ENCODE measurements around the gene EIF4E1B. TPM values are rescaled to one million over a fixed set of nuclear protein-coding genes. Genes with fewer than 3 reads are reported as not detected.

EIF4E1B gene
- total RNA-seq, 1 experiment from 2014 or later = not detected

DNA sequence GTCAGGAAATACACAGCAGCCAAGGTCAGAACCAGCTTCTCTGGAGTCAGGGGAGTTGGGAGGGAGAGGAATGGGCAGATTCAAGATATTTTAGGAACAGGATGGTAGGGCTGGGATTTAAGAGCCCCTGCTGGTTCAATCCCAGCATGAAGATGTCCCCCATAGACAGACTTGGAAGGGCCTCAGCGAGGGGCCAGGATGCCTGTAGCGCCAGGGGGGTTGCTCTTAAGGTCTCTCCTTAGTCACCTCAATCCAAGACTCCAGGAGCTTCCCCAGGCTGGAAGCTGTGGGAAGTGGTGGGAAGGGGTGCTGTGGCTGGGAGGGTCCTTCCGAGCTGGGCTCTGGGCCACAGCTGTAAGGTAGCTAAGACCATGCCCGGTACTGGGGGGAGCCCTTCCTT is 8.7 kb downstream of the EIF4E1B start:
- in situ Hi-C loops (cut with HindIII; ENCODE audit: low pct_unique_long_range_greater_than_20kb, low sequenced_read_pairs) = no loop called here
- DNase-seq (ENCODE audit: low read depth, low spot score) = no peak

DNA sequence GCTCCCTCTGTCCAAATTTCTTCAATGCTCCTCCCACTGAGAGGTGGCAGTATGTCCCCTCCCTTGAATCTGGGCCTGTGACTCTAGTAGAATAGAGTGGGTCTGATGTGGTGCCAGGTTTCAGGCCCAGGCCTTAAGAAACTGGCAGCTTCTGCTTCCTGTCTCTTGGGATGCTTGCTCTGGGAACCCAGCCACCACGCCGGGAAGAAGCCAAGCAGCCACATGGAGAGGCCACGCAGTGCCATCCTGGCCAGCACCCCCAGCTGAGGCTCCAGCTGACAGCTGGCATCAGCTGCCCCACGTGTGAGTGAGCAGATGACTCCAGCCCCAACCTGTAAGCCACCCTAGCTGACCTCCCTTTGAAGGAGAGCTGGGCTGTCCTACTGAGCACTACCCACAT is 9.5 kb downstream of the EIF4E1B start:
- in situ Hi-C loops (cut with HindIII; ENCODE audit: low pct_unique_long_range_greater_than_20kb, low sequenced_read_pairs) = no loop called here
- no peak for DNase-seq (ENCODE audit: low read depth, low spot score)

DNA sequence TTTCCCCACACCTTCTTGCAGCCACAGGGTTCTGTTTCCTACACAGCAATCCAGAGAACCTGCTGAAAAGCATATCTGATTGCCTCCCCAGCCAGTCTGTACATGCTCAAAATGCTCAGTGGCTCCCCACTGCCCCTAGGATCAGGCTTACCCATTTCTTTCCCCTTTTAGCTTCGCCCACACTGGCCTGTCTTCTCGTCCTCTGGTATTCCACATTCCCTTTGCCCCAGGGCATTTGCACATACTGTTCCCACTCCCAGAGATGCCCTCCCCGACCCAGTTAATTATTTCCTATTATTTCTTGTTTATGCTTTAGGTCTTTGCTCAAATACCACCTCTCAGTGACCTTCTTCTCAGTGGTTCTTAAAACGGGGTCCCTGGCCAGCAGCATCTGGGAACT is 10.1 kb downstream of the EIF4E1B start:
- in situ Hi-C loops (cut with HindIII; ENCODE audit: low pct_unique_long_range_greater_than_20kb, low sequenced_read_pairs) = no loop called here
- DNase-seq (ENCODE audit: low read depth, low spot score) = no peak

DNA sequence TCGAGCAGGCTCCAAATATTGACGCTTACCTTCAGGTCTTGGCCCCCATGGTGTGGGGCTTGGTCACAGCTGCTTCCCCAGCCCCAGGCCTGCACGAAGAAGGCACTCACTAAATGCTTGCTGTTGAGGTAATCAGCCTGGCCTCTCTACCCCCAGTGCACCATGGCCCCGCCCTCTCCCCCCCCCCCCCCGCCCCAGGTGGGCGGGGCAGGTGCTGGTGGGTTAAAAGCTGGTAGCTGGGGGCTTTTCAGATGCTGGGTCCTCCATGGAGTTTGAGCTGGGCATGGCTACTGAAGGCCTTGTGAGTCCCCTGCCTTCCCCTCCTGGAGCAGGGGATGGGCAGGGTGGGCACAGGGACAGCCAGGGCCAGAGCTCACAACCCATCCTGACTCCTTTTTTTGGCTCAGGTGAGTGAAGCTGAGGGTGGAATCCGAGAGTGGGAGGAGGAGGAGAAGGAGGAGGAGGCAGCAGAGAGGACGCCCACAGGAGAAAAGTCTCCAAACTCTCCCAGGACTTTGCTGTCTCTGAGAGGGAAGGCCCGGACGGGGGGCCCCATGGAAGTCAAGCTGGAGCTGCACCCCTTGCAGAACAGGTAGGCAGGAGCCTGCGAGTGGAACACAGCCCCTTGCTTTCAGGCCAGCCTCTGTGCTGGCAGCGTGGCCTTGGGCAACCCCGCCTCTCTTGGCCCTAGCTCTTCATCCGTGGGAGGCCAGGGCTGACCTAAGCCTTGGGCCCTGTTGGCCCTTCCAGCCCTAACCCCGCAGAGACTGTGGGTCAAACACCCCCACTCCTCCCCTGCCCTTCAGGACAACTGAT is 12.4 kb downstream of the EIF4E1B start:
- no peak for DNase-seq (ENCODE audit: low read depth, low spot score)
- in situ Hi-C loops (cut with HindIII; ENCODE audit: low pct_unique_long_range_greater_than_20kb, low sequenced_read_pairs) = no loop called here

DNA sequence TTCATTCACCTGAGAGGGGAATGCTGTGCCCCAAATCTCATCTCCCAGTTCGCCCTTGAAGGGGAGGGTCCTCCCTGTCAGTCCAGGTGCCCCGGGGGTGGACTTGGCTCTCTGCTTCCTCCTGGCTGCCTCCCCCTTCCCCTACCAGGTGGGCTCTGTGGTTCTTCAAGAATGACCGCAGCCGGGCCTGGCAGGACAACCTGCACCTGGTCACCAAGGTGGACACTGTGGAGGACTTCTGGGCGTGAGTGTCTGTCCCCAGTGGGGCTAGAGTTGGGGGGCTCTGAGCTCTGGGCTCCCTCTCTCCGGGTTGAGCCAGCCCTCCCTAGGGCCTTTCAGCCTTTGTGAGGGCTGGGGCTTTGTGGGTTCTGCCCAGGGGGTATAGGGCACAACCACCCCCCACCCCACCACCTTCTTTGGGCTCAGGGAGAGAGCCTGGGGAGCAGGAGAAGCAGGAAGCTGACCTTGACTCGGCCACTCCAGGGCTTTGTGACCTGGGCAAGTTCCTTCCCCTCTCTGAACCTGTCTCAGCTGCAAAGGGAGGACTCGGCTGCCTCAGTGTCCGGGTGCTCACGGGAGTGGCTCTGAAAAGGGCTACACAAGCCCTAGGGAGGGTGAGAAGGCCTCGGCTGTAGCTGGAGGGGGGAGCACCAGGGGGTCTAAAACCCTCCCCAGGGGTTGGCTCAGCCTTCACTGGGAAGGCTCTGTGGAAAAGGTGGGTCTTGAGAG is 13.2 kb downstream of the EIF4E1B start:
- in situ Hi-C loops (cut with HindIII; ENCODE audit: low pct_unique_long_range_greater_than_20kb, low sequenced_read_pairs) = no loop called here
- no peak for DNase-seq (ENCODE audit: low read depth, low spot score)

DNA sequence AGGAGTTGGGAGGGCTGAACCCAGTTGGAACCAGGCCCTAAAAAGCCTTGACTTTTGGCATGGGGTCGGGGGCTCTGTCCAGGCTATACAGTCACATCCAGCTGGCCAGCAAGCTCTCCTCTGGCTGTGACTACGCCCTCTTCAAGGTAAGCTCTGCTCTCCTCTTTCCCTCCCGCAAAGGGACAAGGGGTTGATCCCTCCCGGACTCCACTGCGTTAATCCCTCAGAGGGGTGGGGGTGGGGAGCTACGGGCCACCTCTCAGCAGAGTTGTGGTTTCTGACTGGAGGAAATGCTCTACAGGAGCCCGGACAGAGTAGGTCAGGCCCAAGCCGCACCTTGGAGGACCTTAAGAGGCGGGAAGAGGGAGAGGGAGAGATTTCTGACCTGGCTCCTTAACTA is 13.8 kb downstream of the EIF4E1B start:
- in situ Hi-C loops (cut with HindIII; ENCODE audit: low pct_unique_long_range_greater_than_20kb, low sequenced_read_pairs) = no loop called here

DNA sequence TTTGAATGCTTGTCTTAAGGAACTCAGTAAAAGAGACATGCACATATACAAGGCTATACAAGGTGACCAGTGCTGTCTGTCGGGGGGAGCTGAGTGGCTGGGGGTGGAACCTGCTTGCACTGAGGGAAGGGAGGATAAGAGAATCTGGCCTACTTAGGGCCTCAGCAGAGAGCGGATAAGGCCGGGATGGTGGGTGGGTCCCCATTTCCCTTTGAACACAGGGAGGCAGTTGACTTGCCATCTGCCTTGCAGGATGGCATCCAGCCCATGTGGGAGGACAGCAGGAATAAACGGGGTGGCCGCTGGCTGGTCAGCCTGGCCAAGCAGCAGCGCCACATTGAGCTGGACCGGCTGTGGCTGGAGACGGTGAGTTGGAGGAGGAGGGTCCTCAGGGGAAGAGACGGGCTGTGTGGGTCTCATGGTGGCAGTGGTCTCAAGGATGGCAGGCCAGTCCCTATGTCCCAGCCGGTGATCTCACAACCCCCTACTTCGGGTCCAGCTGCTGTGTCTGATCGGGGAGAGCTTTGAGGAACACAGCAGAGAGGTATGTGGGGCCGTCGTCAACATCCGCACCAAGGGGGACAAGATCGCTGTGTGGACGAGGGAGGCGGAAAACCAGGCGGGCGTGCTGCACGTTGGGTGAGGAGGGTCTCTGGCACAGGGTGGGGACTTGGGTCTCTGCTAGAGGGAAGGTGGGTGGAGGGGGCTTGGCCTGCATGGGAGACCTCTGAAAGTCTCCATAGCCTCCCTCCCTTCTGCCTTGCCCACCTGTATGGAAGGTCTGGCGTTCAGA is 14.6 kb downstream of the EIF4E1B start:
- no peak for DNase-seq (ENCODE audit: low read depth, low spot score)
- in situ Hi-C loops (cut with HindIII; ENCODE audit: low pct_unique_long_range_greater_than_20kb, low sequenced_read_pairs) = no loop called here

More for the DNA sequence above, 13.8 kb downstream of the EIF4E1B start:
- no peak for DNase-seq (ENCODE audit: low read depth, low spot score)

DNA sequence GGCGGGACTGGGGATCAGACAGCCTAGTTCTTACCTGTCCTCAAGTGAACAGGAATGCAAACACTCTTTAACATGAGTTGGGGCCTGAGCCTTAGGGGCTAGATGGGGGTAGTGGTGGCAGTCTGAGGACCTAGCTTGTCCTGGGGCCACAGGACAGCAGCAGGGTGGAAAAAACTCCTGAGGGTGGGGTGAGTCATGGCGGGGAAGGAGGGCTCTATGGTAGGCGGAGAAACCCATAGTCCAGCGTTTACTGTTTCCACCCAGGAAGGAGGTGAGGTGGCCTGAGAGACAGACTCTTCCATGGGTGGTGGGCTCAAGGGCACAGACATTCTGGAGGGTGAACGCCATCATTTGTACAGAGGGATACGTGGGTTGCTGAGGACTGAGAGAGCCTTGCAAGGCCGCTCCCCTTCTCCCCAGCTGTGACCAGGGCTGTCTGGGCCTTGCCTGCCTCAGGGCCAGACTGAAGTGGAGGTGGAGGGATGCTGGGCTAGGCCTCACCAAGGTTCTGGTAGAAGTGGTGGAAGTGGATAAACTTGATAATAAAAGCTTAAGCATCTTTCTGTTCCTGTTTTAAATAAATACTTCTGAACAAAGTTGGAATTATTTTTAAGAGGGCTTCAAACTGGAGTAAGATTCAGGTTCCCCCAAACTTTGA is 15.7 kb downstream of the EIF4E1B start:
- in situ Hi-C loops (cut with HindIII; ENCODE audit: low pct_unique_long_range_greater_than_20kb, low sequenced_read_pairs) = no loop called here
- DNase-seq (ENCODE audit: low read depth, low spot score) = no peak

DNA sequence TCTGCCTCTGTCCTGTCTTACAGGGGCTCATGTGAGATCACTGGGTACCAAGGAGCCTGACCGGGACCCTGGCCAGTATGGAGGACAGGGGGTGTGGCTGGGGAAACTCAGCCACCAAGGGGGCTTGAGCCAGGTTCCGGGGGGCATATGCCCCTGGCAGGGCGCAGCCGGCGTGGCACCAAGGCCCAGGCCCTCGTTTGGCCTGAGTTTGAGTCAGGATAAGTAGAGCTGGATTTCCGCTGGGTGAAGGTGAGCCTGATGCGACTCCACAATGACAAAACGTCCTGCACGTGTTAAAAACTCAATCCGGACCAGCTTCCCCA is 16.2 kb downstream of the EIF4E1B start:
- no peak for DNase-seq (ENCODE audit: low read depth, low spot score)
- in situ Hi-C loops (cut with HindIII; ENCODE audit: low pct_unique_long_range_greater_than_20kb, low sequenced_read_pairs) = no loop called here

DNA sequence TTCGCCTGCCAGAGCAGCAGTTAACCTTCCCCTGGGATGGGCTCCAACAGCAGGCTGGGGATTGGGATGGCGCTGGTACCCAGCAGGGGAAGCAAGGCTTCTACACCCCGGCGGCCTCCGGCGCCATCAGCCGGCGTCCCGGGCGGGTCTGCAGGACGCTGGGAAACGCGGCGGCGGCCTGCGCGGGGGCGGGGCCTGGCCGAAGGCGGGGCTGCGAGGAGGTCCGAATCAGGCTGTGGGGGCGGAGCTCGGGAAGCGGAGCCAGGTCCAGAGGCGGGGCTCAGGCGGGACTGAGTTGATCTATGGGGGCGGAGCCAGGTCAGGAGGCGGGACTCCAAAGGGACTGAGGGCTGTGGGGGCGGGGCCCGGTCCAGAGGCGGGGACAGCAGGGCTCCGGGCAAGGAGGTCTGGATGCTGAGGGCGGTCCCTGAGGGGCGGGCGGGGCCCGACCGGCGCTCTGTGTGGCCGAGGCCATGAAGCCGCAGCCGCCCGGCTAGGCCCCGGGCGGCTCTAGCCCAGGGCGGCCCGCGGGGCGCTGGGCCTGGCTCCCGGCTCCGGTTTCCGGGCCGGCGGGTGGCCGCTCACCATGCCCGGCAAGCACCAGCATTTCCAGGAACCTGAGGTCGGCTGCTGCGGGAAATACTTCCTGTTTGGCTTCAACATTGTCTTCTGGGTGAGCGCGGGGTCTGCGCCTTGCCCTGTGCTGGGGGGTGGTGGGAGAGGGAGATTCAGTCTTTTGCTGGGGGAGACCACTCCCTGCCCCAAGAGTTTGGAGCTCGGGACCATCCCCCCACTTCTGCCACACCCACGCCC is 16.8 kb downstream of the EIF4E1B start, which contains the start of gene TSPAN17:
Gene TSPAN17, plus strand, starts transcription at position 455 of the 813 bp plus-strand sequence. Its CDS starts 132 bp downstream, at position 587.
- DNase-seq (ENCODE audit: low read depth, low spot score) = peak; percentile 97
- in situ Hi-C loops (cut with HindIII; ENCODE audit: low pct_unique_long_range_greater_than_20kb, low sequenced_read_pairs) = no loop called here

DNA sequence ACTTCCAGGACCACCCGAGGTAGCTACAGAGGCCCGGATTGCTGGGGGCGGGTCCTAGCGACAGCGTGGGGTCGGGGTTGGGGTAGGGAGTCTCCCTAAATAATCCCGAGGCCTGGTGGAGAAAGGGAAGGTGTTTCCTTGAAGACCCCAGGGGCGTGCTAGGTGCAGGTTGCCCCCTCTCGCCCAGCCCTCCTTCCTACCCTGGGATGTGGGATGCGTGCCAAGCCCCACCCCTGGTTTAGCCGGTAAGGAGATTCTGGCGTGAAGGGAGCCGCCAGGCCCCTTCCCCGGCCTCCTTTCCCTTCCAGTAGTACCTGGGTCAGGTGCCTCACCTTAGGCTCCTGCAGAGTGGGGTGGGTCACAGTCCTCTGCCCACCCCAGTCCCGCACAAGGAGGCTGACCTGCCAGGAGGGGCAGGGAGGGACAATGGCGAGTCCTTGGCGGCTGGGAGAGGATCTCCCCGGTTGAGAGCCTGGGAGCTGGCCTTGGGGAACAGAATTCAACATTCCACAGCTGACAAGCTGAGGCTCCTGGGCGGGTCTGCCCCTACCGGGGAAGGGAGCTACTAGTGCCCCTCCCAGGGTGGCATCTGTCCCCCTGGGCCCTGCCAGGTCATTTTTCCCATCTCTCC is 17.5 kb downstream of the EIF4E1B start:
- in situ Hi-C loops (cut with HindIII; ENCODE audit: low pct_unique_long_range_greater_than_20kb, low sequenced_read_pairs) = no loop called here
- no peak for DNase-seq (ENCODE audit: low read depth, low spot score)

DNA sequence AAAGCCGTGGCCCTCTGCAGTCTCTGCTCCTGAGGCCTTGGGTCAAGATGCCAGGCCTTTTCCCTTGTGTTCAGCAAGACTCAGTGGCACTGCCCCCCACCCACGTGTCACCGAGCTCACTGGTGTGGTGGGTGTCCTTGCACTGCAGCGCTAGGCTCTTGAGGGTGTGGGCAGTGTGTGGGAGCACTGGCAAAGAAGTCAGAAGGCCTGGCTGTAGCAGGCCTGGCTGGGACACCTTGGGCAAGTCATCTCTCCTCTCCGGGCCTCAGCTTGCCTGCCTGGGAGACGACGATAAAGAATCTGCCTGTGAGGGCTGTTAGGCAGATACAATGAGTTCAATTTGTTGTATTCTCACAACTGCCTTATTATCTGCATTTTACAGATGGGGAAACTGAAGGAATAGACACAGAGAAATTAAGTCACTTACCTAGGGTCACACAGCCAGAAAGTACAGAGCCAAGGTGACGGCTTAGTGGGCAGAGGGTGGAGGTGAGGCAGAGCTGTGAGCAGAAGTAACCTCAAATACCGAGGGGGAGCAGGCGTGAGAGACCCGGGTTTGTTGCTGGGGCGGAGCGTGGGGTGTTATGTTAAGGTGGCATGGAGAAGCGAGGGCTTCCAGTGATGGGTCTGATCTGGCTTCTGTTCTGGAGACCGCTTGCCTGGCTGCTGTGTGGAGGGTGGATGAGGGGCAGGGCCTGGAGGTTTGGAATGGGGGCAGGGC is 18.2 kb downstream of the EIF4E1B start:
- in situ Hi-C loops (cut with HindIII; ENCODE audit: low pct_unique_long_range_greater_than_20kb, low sequenced_read_pairs) = no loop called here

DNA sequence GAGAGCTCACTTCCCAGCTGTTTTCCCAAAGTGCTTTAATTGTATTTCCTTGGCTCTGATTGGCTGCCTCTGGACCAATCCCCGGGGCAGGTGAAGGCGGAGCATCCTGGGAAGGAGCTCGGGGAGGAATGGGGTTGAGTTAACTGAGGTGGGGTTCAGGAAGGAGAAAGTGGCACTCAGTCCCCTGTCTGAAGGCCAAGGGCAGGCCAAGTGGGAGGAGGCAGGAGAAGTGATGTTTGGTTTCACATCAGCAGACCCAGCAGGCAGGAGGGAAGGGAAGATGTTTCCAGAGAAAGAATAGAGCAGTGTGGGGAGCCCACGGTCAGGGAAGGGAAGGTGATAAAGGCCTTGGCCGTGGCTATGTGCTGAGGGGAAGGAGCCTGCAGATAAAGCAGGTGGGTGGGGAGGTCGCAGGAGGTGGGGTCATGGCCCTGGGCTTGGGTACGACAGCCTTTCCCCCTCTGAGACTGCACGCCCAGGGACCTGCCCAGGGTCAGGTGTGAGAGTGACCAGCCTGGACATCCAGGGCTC is 19.9 kb downstream of the EIF4E1B start:
- in situ Hi-C loops (cut with HindIII; ENCODE audit: low pct_unique_long_range_greater_than_20kb, low sequenced_read_pairs) = no loop called here
- no peak for DNase-seq (ENCODE audit: low read depth, low spot score)

More for the DNA sequence above, 18.2 kb downstream of the EIF4E1B start:
- DNase-seq (ENCODE audit: low read depth, low spot score) = no peak

DNA sequence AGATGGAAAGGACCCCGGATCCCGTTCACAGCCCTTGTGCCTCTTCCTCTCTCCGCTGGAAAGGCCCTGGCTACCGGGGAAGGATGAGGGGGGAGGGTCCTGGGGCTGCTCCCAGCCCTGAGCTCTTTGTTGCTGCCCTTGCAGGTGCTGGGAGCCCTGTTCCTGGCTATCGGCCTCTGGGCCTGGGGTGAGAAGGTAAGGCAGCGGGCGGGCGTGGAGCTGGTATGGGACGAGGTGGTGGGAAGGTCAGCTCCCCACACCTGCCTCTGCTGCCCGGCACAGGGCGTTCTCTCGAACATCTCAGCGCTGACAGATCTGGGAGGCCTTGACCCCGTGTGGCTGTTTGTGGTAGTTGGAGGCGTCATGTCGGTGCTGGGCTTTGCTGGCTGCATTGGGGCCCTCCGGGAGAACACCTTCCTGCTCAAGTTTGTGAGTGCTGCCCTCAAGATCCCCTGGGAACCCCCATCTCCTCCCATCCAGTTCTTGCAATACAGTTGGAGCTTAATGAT is 21.1 kb downstream of the EIF4E1B start:
- in situ Hi-C loops (cut with HindIII; ENCODE audit: low pct_unique_long_range_greater_than_20kb, low sequenced_read_pairs) = no loop called here
- no peak for DNase-seq (ENCODE audit: low read depth, low spot score)

DNA sequence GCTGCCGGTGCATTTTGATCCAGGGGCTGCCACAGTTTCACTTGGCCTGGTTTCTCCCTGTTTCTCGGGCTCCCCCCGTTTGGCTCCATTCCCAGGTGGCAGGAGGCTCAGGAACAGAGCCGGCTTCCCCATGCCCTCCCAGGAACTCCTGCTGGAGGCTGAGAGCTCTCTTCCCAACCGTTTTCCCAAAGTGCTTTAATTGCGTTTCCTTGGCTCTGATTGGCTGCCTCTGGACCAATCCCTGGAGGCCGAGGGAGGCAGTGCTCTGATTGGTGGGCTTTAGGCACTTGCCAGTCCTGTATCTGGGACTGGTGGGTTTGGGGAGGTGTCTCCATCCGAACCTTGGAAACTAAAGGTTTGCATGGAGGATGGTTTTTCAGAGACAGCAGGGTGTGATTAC is 21.7 kb downstream of the EIF4E1B start:
- peak; percentile 65 for DNase-seq (ENCODE audit: low read depth, low spot score)
- in situ Hi-C loops (cut with HindIII; ENCODE audit: low pct_unique_long_range_greater_than_20kb, low sequenced_read_pairs) = no loop called here

Data from SK-MEL-5 (cell line).